Vagina (tissue), 2 donors: ENCODE measurements around the gene ZGRF1. TPM values are rescaled to one million over a fixed set of nuclear protein-coding genes. Genes with fewer than 3 reads are reported as not detected.

ENCODE experiments used
- DNase-seq, 2 donors: peaks; one replicate each; pipeline ENCODE4 v3.0.0-alpha.2; 2017; ENCODE audit errors: extremely low spot score in 2 of 2
- H3K27ac ChIP-seq: fragments of 200-600 bp; sonication (generic); one replicate; pipeline ENCODE4 v1.5.1; 2019
- H3K27me3 ChIP-seq: fragments of 200-600 bp; sonication (generic); one replicate; pipeline ENCODE4 v1.5.1; 2019
- H3K36me3 ChIP-seq, 2 donors: fragments of 200-600 bp; sonication (generic); one replicate each; pipeline ENCODE4 v1.5.1; 2017 to 2019
- H3K4me1 ChIP-seq: fragments of 200-600 bp; sonication (generic); one replicate; pipeline ENCODE4 v1.5.1; 2019
- H3K4me3 ChIP-seq, 2 donors: fragments of 200-600 bp; sonication (generic); 1 replicate in 1 of 2; 2 replicates in 1 of 2; pipeline ENCODE4 v1.5.1; 2016 to 2019
- H3K9me3 ChIP-seq: fragments of 200-600 bp; sonication (generic); one replicate; pipeline ENCODE4 v1.5.1; 2019
- POLR2A ChIP-seq, 2 donors: fragments of 450-650 bp; IDR thresholded peaks; one replicate each; pipeline ENCODE4 v1.6.1; 2017; ENCODE audit warnings: antibody characterized with exemption in 2 of 2, mild to moderate bottlenecking in 2 of 2, moderate library complexity in 2 of 2
- POLR2AphosphoS5 ChIP-seq, 2 donors: sonication (generic); formaldehyde crosslinking; IDR thresholded peaks; one replicate each; pipeline ENCODE4 v1.9.0; 2017; ENCODE audit warnings: antibody characterized with exemption in 2 of 2, mild to moderate bottlenecking in 2 of 2, low read depth in 1 of 2; ENCODE audit not compliant: insufficient read depth in 1 of 2
- intact Hi-C: fragments of 100-400 bp; cut with DNase I; formaldehyde crosslinking; loops from one replicate; pipeline ENCODE4 v1.15.1; 2023
- total RNA-seq: library from RNA; depleted of rRNA; stranded (reverse); fragments of >200 nt; gene quantifications from one replicate; pipeline ENCODE4 v1.2.3, GENCODE V29; 2016
- TF ChIP-seq, protein P1 (sequence below), 3 experiments: fragments of 450-650 bp in 2 of 3; fragments of 200-600 bp in 1 of 3; sonication (generic) in 1 of 3; IDR thresholded peaks; one replicate each; pipeline ENCODE4 v1.5.1; 2017 to 2019; ENCODE audit warnings: antibody characterized with exemption in 3 of 3, mild to moderate bottlenecking in 2 of 3, moderate library complexity in 2 of 3

The ZGRF1 gene
- total RNA-seq, 1 donor from 2014 or later, result 5.6 TPM

DNA sequence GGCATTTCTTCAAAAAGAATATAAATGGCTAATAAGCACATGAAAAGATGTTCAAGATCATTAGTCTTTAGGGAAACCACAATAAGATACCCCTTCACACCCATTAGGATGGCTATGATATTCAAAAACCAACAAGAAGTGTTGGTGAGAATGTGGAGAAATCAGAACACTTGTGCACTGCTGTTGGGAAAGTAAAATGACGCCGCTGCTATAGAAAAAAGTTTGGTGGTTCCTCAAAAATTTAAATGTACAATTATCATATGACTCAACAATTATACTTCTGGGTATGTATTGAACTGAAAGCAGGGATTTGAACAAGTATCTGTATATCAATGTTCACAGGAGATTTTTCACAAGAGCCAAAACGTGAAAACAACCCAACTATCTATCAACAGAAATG is 91.4 kb downstream of the ZGRF1 start:
- intact Hi-C loops, result no loop called here
- TF ChIP-seq, protein P1, sequence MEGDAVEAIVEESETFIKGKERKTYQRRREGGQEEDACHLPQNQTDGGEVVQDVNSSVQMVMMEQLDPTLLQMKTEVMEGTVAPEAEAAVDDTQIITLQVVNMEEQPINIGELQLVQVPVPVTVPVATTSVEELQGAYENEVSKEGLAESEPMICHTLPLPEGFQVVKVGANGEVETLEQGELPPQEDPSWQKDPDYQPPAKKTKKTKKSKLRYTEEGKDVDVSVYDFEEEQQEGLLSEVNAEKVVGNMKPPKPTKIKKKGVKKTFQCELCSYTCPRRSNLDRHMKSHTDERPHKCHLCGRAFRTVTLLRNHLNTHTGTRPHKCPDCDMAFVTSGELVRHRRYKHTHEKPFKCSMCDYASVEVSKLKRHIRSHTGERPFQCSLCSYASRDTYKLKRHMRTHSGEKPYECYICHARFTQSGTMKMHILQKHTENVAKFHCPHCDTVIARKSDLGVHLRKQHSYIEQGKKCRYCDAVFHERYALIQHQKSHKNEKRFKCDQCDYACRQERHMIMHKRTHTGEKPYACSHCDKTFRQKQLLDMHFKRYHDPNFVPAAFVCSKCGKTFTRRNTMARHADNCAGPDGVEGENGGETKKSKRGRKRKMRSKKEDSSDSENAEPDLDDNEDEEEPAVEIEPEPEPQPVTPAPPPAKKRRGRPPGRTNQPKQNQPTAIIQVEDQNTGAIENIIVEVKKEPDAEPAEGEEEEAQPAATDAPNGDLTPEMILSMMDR (IDR thresholded peaks at IDR 0.05), result no peak
- TF ChIP-seq POLR2A (IDR thresholded peaks at IDR 0.05) (no peak), POLR2AphosphoS5 (IDR thresholded peaks at IDR 0.05; ENCODE audit: insufficient read depth in 1 of 2, low read depth in 1 of 2) (no peak)

DNA sequence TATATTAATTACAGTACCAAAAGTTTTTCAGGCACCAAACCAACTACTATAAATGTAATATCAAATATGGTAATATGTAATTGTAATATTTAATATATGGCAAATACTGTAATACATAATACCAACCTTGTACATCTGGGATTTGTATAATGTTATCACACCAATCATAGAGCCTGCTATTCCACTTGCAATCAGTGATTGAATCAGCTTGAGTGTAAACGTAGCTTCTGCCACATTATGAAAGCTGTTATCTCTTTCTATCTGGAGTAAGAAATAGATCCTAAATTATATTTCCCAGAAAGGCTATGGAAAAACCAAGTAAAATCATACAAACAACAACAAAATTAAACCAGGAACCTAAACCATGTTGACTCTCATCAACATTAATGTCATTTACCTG is 96.0 kb downstream of the ZGRF1 start:
- TF ChIP-seq POLR2A (IDR thresholded peaks at IDR 0.05), result no peak
- TF ChIP-seq POLR2AphosphoS5 (IDR thresholded peaks at IDR 0.05; ENCODE audit: insufficient read depth in 1 of 2, low read depth in 1 of 2), result no peak
- TF ChIP-seq, protein P1 (IDR thresholded peaks at IDR 0.05), result no peak
- H3K27ac ChIP-seq, result no peak overlapping the region
- DNase-seq, result no peak
- no peaks in the 10 kb centered on the region for H3K36me3 ChIP-seq
- H3K9me3 ChIP-seq, result no peaks in the 10 kb centered on the region
- H3K27me3 ChIP-seq, result no peaks in the 10 kb centered on the region
- intact Hi-C loops, result no loop called here
- no peaks in the 10 kb centered on the region for H3K4me1 ChIP-seq
- H3K4me3 ChIP-seq, result no peak overlapping the region

More for the DNA sequence above, 91.4 kb downstream of the ZGRF1 start:
- no peaks in the 10 kb centered on the region for H3K27me3 ChIP-seq
- H3K4me1 ChIP-seq, result no peaks in the 10 kb centered on the region
- H3K36me3 ChIP-seq, result no peaks in the 10 kb centered on the region
- no peak overlapping the region for H3K27ac ChIP-seq
- H3K9me3 ChIP-seq, result no peaks in the 10 kb centered on the region
- no peak overlapping the region for H3K4me3 ChIP-seq
- DNase-seq, result no peak

DNA sequence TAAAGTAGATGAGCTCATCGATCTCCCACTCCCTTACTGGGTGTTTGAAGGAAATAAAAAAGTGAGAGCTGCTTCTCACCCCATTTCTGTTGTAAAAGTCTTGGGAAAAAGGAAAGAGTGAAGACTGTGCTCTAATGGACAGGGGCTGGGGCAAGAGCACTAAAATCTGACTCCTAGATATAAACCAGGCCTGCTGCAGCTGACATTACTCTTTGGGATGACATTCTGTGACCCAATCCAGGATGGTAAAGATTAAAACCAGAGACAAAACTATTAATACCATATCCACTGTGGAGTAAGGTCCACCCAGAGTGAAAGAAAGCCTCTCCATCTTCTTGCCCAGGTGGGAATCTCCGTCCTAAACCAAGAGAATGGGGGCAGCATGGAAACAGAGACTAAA is 100.6 kb downstream of the ZGRF1 start:
- DNase-seq, result no peak
- TF ChIP-seq POLR2A (IDR thresholded peaks at IDR 0.05), result no peak
- TF ChIP-seq, protein P1 (IDR thresholded peaks at IDR 0.05), result no peak
- TF ChIP-seq POLR2AphosphoS5 (IDR thresholded peaks at IDR 0.05; ENCODE audit: insufficient read depth in 1 of 2, low read depth in 1 of 2), result no peak
- Histone ChIP-seq H3K4me3 (no peak overlapping the region), H3K4me1 (no peaks in the 10 kb centered on the region), H3K27ac (no peak overlapping the region), H3K9me3 (no peaks in the 10 kb centered on the region), H3K27me3 (no peaks in the 10 kb centered on the region), H3K36me3 (no peaks in the 10 kb centered on the region)
- intact Hi-C loops, result no loop called here

DNA sequence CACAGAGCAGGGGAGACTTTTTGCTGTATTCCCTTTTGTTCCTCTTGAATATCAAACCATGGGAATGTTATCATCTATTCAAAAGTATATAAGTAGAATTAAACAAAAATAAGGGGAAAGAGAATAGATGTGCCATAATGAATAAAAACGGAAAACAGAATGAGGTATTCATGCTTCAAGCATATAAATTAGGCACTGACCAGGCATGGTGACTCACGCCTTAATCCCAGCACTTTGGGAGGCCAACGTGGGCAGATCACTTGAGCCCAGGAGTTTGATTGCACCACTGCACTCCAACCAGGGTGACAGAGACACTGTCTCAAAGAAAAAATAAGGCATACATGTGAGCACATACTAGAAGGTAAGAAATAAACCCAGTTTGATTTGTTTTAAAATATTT is 104.4 kb downstream of the ZGRF1 start:
- no peaks in the 10 kb centered on the region for H3K27me3 ChIP-seq
- TF ChIP-seq, protein P1 (IDR thresholded peaks at IDR 0.05), result no peak
- TF ChIP-seq POLR2A (IDR thresholded peaks at IDR 0.05), result no peak
- TF ChIP-seq POLR2AphosphoS5 (IDR thresholded peaks at IDR 0.05; ENCODE audit: insufficient read depth in 1 of 2, low read depth in 1 of 2), result no peak
- H3K36me3 ChIP-seq, result no peaks in the 10 kb centered on the region
- intact Hi-C loops, result no loop called here
- no peak overlapping the region for H3K4me3 ChIP-seq
- no peak overlapping the region for H3K27ac ChIP-seq
- no peak for DNase-seq
- no peaks in the 10 kb centered on the region for H3K4me1 ChIP-seq
- no peaks in the 10 kb centered on the region for H3K9me3 ChIP-seq

DNA sequence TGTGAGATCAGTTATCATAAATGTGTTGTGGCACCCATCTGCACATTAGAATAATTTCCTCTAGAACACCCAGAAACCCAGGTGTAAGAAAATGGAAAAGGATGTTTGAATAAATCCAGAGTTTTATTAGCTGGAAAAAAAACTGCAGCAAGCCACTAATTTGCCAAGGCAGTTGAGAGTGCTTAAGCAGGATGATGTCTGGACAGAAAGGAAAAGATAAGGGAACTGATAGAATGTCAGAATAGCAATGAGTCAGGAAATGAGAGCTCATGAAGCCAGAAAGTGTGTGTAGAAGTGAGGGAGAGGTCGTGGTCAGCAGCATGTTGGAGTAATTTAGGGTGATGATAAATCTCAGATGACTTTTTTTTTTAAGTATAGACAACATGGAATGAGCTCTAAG is 105.6 kb downstream of the ZGRF1 start:
- intact Hi-C loops, result no loop called here
- H3K4me3 ChIP-seq, result no peak overlapping the region
- H3K27me3 ChIP-seq, result no peaks in the 10 kb centered on the region
- no peaks in the 10 kb centered on the region for H3K36me3 ChIP-seq
- no peak for TF ChIP-seq POLR2A (IDR thresholded peaks at IDR 0.05)
- no peak for TF ChIP-seq POLR2AphosphoS5 (IDR thresholded peaks at IDR 0.05; ENCODE audit: insufficient read depth in 1 of 2, low read depth in 1 of 2)
- TF ChIP-seq, protein P1 (IDR thresholded peaks at IDR 0.05), result no peak
- no peak for DNase-seq
- H3K27ac ChIP-seq, result no peak overlapping the region
- no peaks in the 10 kb centered on the region for H3K9me3 ChIP-seq
- no peaks in the 10 kb centered on the region for H3K4me1 ChIP-seq
